SK-N-SH treated with all-trans-retinoic acid at 6 μM for 48 hours (cell line): ENCODE results near the gene METTL17.

ENCODE experiments used
- ATAC-seq: fragments of 200-7000 bp; cut with Tn5 transposase; 3 replicates; pipeline ENCODE4 v1.9.1; 2020; ENCODE audit warnings: mild to moderate bottlenecking, moderate library complexity
- ARNTL ChIP-seq: fragments of 450-650 bp; formaldehyde crosslinking; IDR thresholded peaks from 2 replicates; pipeline ENCODE4 v1.5.0; 2020; ENCODE audit warnings: low read depth, mild to moderate bottlenecking, moderate library complexity, borderline replicate concordance
- BACH2 ChIP-seq: fragments of 250-450 bp; sonication (Bioruptor Pico); IDR thresholded peaks from 2 replicates; pipeline ENCODE4 v1.9.0; 2021; ENCODE audit warnings: mild to moderate bottlenecking, borderline replicate concordance
- CREB5 ChIP-seq: fragments of 250-450 bp; sonication (Bioruptor Pico); IDR thresholded peaks from 2 replicates; pipeline ENCODE4 v1.5.1; 2020; ENCODE audit warnings: low read depth, mild to moderate bottlenecking, moderate library complexity
- CSDC2 ChIP-seq: fragments of 250-450 bp; sonication (Bioruptor Pico); IDR thresholded peaks from 2 replicates; pipeline ENCODE4 v1.5.0; 2020; ENCODE audit warnings: mild to moderate bottlenecking, moderate library complexity
- ESRRG ChIP-seq: fragments of 250-450 bp; sonication (Bioruptor Pico); IDR thresholded peaks from 2 replicates; pipeline ENCODE4 v1.6.1; 2021; ENCODE audit warnings: mild to moderate bottlenecking
- GLIS3 ChIP-seq: fragments of 250-450 bp; sonication (Bioruptor Pico); IDR thresholded peaks from 2 replicates; pipeline ENCODE4 v1.5.0; 2020; ENCODE audit warnings: mild to moderate bottlenecking, moderate library complexity
- ISL1 ChIP-seq: fragments of 250-450 bp; sonication (Bioruptor Pico); IDR thresholded peaks from 2 replicates; pipeline ENCODE4 v2.1.2; 2022; ENCODE audit warnings: mild to moderate bottlenecking, moderate library complexity
- OSR1 ChIP-seq: fragments of 250-450 bp; sonication (Bioruptor Pico); IDR thresholded peaks from 2 replicates; pipeline ENCODE4 v1.8.0; 2022; ENCODE audit warnings: moderate library complexity, mild to moderate bottlenecking, inconsistent platforms
- PATZ1 ChIP-seq: fragments of 250-450 bp; sonication (Bioruptor Pico); IDR thresholded peaks from 2 replicates; pipeline ENCODE4 v1.8.0; 2020; ENCODE audit warnings: mild to moderate bottlenecking, moderate library complexity, borderline replicate concordance
- POU6F1 ChIP-seq: fragments of 250-450 bp; sonication (Bioruptor Pico); IDR thresholded peaks from 2 replicates; pipeline ENCODE4 v1.8.0; 2021; ENCODE audit warnings: low read depth, mild to moderate bottlenecking, moderate library complexity, borderline replicate concordance
- PPARA ChIP-seq: fragments of 250-450 bp; sonication (Bioruptor Pico); IDR thresholded peaks from 2 replicates; pipeline ENCODE4 v1.5.0; 2020; ENCODE audit warnings: mild to moderate bottlenecking, borderline replicate concordance
- RARB ChIP-seq: fragments of 250-450 bp; sonication (Bioruptor Pico); IDR thresholded peaks from 2 replicates; pipeline ENCODE4 v1.8.0; 2021; ENCODE audit warnings: mild to moderate bottlenecking, moderate library complexity
- SNAI2 ChIP-seq: fragments of 250-450 bp; sonication (Bioruptor Pico); IDR thresholded peaks from 2 replicates; pipeline ENCODE4 v1.5.0; 2020; ENCODE audit warnings: mild to moderate bottlenecking, moderate library complexity
- TCF4 ChIP-seq: fragments of 250-450 bp; sonication (Bioruptor Pico); IDR thresholded peaks from 2 replicates; pipeline ENCODE4 v1.8.0; 2021; ENCODE audit warnings: mild to moderate bottlenecking, moderate library complexity, borderline replicate concordance
- TOX ChIP-seq: fragments of 250-450 bp; sonication (Bioruptor Pico); IDR thresholded peaks from 2 replicates; pipeline ENCODE4 v1.8.0; 2021; ENCODE audit warnings: mild to moderate bottlenecking, moderate library complexity, borderline replicate concordance
- ZC3H10 ChIP-seq: fragments of 250-450 bp; sonication (Bioruptor Pico); IDR thresholded peaks from 2 replicates; pipeline ENCODE4 v1.5.1; 2021; ENCODE audit warnings: mild to moderate bottlenecking, moderate library complexity
- ZFP3 ChIP-seq: fragments of 250-450 bp; sonication (Bioruptor Pico); IDR thresholded peaks from 2 replicates; pipeline ENCODE4 v1.5.0; 2020; ENCODE audit warnings: mild to moderate bottlenecking, moderate library complexity
- ZFP30 ChIP-seq: fragments of 450-650 bp; formaldehyde crosslinking; IDR thresholded peaks from 2 replicates; pipeline ENCODE4 v1.5.0; 2022; ENCODE audit warnings: mild to moderate bottlenecking, moderate library complexity
- ZNF565 ChIP-seq: fragments of 450-650 bp; formaldehyde crosslinking; conservative IDR thresholded peaks from 2 replicates; pipeline ENCODE4 v1.5.0; 2020; ENCODE audit warnings: low read depth, mild to moderate bottlenecking, moderate library complexity
- ZNF70 ChIP-seq: fragments of 450-650 bp; formaldehyde crosslinking; IDR thresholded peaks from 2 replicates; pipeline ENCODE4 v1.5.0; 2020; ENCODE audit warnings: mild to moderate bottlenecking, moderate library complexity
- ZNF8 ChIP-seq: fragments of 450-650 bp; formaldehyde crosslinking; IDR thresholded peaks from 2 replicates; pipeline ENCODE4 v1.5.0; 2020; ENCODE audit warnings: mild to moderate bottlenecking, moderate library complexity
- TF ChIP-seq, protein P1 (sequence below): fragments of 250-450 bp; sonication (Bioruptor Pico); IDR thresholded peaks from 2 replicates; pipeline ENCODE4 v1.5.1; 2021; ENCODE audit warnings: mild to moderate bottlenecking, moderate library complexity
- TF ChIP-seq, protein P2 (sequence below): fragments of 250-450 bp; sonication (Bioruptor Pico); IDR thresholded peaks from 2 replicates; pipeline ENCODE4 v1.5.0; 2020; ENCODE audit warnings: mild to moderate bottlenecking, moderate library complexity

Gene METTL17

DNA sequence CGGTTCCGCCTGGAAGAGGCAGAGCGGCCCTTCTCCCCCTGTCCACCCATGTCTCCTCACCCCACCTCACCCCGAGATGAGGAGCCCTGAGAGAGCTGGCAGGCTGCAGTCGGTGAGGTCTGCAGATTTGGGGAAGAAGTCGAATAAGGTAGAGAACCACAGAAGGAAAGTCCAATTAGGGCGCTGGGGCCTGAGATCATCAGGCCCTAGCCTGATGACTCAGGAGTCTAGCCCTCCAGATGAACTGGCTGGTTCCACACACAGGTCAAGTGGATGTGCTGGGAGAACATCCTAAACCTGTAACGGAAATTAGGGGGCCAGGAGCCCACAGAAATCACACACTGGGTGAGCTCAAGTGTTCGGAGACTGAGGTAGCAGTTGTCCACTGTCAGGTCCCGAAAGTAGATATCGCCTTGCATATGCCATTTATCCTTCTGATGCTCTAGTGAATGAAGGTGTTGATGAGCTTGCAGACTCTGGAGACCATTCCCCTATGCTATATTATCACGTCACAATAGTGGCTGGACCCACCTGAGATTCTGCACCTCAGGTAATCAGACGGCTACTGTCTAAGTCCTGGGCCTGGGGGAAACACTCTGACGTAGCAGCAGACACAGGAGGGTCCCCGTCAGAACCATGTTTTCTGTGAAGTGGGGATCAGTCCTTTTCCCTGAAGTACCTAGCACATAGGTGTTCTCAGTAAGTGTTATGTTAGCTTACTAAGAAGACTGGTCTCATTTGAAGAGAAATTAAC lies 886 bp upstream of the METTL17 start:
- TF ChIP-seq PATZ1: no peak
- TF ChIP-seq, protein P1, sequence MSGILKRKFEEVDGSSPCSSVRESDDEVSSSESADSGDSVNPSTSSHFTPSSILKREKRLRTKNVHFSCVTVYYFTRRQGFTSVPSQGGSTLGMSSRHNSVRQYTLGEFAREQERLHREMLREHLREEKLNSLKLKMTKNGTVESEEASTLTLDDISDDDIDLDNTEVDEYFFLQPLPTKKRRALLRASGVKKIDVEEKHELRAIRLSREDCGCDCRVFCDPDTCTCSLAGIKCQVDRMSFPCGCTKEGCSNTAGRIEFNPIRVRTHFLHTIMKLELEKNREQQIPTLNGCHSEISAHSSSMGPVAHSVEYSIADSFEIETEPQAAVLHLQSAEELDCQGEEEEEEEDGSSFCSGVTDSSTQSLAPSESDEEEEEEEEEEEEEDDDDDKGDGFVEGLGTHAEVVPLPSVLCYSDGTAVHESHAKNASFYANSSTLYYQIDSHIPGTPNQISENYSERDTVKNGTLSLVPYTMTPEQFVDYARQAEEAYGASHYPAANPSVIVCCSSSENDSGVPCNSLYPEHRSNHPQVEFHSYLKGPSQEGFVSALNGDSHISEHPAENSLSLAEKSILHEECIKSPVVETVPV: no peak
- TF ChIP-seq ZFP3 (CRISPR knock-in tag): no peak
- no peak for TF ChIP-seq TOX (CRISPR knock-in tag)
- no peak for TF ChIP-seq ZNF70 (CRISPR knock-in tag)
- TF ChIP-seq ISL1 (CRISPR knock-in tag): no peak
- TF ChIP-seq ARNTL: no peak
- no peak for TF ChIP-seq ESRRG
- TF ChIP-seq RARB (CRISPR knock-in tag): no peak
- TF ChIP-seq ZNF565: no peak
- TF ChIP-seq OSR1 (CRISPR knock-in tag): no peak
- no peak for TF ChIP-seq PPARA (CRISPR knock-in tag)
- no peak for TF ChIP-seq GLIS3
- TF ChIP-seq ZNF8 (CRISPR knock-in tag): no peak
- TF ChIP-seq, all 23 proteins: peak for 0
- no peak for ATAC-seq

DNA sequence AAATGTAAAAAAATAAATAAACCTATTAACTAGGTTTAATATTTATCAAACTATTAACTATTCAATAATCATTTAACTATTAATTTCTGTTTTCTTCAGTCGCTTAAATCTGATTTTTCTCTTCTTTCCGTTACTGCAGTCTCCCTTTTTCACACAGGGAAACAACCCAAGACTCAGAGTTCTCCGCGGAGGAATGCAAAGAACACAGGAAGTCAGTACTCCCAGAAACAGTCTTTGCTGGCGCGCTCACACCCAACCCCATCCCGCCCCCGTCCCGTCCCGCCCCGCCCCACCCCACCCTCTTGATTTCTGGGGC lies 351 bp upstream of the METTL17 start:
- ATAC-seq: no peak
- TF ChIP-seq TCF4 (CRISPR knock-in tag): no peak
- TF ChIP-seq ZFP3 (CRISPR knock-in tag): no peak
- TF ChIP-seq RARB (CRISPR knock-in tag): no peak
- TF ChIP-seq ZC3H10 (CRISPR knock-in tag): no peak
- no peak for TF ChIP-seq ARNTL
- no peak for TF ChIP-seq ZFP30 (CRISPR knock-in tag)
- TF ChIP-seq, protein P2, sequence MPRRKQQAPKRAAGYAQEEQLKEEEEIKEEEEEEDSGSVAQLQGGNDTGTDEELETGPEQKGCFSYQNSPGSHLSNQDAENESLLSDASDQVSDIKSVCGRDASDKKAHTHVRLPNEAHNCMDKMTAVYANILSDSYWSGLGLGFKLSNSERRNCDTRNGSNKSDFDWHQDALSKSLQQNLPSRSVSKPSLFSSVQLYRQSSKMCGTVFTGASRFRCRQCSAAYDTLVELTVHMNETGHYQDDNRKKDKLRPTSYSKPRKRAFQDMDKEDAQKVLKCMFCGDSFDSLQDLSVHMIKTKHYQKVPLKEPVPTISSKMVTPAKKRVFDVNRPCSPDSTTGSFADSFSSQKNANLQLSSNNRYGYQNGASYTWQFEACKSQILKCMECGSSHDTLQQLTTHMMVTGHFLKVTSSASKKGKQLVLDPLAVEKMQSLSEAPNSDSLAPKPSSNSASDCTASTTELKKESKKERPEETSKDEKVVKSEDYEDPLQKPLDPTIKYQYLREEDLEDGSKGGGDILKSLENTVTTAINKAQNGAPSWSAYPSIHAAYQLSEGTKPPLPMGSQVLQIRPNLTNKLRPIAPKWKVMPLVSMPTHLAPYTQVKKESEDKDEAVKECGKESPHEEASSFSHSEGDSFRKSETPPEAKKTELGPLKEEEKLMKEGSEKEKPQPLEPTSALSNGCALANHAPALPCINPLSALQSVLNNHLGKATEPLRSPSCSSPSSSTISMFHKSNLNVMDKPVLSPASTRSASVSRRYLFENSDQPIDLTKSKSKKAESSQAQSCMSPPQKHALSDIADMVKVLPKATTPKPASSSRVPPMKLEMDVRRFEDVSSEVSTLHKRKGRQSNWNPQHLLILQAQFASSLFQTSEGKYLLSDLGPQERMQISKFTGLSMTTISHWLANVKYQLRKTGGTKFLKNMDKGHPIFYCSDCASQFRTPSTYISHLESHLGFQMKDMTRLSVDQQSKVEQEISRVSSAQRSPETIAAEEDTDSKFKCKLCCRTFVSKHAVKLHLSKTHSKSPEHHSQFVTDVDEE (CRISPR knock-in tag): no peak
- no peak for TF ChIP-seq PATZ1
- no peak for TF ChIP-seq BACH2 (CRISPR knock-in tag)
- no peak for TF ChIP-seq CREB5 (CRISPR knock-in tag)
- TF ChIP-seq OSR1 (CRISPR knock-in tag): no peak
- TF ChIP-seq, all 23 proteins: peak for 0

DNA sequence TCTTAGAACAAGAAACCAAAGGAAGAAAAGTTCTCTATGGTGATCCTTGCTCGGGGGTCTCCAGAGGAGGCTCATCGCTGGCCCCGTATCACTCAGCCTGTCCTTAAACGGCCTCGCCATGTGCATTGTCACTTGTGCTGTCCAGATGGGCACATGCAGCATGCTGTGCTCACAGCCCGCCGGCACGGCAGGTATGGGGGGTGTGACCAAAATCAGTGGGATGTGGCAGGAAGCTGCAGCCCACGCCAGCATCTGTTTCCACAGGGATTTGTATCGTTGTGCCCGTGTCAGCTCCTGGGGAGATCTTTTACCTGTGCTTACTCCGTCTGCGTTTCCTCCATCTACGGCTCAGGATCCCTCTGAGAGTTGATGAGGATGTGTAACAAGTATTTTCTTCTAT lies 6.7 kb downstream of the METTL17 start:
- ATAC-seq: no peak
- TF ChIP-seq ZNF8 (CRISPR knock-in tag) (no peak), ESRRG (no peak), CSDC2 (CRISPR knock-in tag) (no peak), ZFP3 (CRISPR knock-in tag) (no peak), GLIS3 (no peak), BACH2 (CRISPR knock-in tag) (no peak), RARB (CRISPR knock-in tag) (no peak), TOX (CRISPR knock-in tag) (no peak), ZC3H10 (CRISPR knock-in tag) (no peak), OSR1 (CRISPR knock-in tag) (no peak), SNAI2 (no peak), PPARA (CRISPR knock-in tag) (no peak), POU6F1 (CRISPR knock-in tag) (no peak), ZFP30 (CRISPR knock-in tag) (no peak), ISL1 (CRISPR knock-in tag) (no peak)
- TF ChIP-seq, protein P1: no peak
